Stimulated activated CD8-positive, alpha-beta memory T cell treated with anti-CD3 and anti-CD28 coated beads, Interleukin-7, amount 100 ng/mL, for 1 hour (primary cell): ENCODE results near the gene RAB40C.

Experiments used
- DNase-seq, 2 donors: peaks; one replicate each; pipeline ENCODE4 v3.0.0-alpha.2; 2020; ENCODE audit warnings: low read depth in 2 of 2

Gene RAB40C

GRCh38 chr16:610513-611381, 20.9 kb downstream of the RAB40C start:
- no peak for DNase-seq

- DNase-seq, result no peak
Measured at GRCh38 chr16:615122-615521, 25.3 kb downstream of the RAB40C start.

- DNase-seq, result no peak
Measured at GRCh38 chr16:616733-617586, 27.1 kb downstream of the RAB40C start.

DNA sequence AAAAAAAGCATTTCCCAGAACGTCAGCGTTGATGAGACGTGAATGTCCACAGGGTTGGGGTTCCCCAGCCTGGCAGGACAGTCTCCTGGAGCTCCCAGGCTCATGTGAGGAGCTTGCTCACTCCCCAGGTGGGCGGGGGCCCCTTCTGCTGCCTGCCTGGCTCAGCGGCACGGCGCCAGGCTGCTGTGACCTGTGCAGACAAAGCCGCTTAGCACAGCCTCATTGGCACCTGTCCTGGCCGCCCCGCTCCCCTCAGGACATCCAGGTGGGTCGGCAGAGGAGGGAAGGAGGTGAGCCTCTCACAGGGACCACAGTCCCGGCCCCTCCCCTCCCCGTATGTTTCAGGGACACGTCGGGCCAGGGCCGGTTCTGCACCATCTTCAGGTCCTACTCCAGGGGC, 28.0 kb downstream of the RAB40C start:
- no peak for DNase-seq

- DNase-seq, result no peak
Measured at GRCh38 chr16:619476-620100, 29.7 kb downstream of the RAB40C start.

DNA sequence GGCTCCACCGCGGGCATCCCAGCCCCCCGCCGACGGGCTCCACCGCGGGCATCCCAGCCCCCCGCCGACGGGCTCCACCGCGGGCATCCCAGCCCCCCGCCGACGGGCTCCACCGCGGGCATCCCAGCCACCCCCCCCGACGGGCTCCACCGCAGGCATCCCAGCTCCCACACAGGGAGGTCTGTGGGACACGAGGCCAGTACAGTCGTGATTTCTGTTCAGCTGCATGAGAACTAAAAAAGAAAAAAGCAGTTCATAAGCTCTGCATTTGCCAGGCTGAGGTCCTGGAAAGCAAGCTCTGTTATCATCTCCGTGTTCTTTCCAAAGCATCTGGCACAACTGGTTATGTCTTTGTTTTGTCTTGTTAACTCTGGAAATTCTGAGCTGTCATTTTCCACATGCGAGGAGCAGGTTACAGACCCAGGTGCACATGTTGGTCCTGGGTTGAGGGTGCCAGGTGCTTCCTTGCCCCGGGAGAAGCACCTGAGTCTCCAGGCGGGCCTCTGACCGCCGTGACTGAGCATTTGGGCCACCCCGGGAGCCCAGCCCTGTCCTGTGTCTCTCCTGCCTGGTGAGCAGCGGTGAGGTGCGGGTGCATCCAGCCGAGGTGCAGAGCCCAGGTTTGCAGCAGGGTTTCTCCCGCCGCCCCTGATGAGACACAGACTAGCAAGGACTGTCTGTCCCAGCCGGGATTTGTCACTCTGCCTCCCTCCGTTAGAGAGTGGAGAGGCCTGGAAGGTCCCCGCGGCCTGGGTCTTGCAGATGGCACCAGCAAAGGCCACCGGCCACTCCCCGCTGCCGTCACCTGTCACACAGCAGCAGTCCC, 31.0 kb downstream of the RAB40C start:
- no peak for DNase-seq

DNA sequence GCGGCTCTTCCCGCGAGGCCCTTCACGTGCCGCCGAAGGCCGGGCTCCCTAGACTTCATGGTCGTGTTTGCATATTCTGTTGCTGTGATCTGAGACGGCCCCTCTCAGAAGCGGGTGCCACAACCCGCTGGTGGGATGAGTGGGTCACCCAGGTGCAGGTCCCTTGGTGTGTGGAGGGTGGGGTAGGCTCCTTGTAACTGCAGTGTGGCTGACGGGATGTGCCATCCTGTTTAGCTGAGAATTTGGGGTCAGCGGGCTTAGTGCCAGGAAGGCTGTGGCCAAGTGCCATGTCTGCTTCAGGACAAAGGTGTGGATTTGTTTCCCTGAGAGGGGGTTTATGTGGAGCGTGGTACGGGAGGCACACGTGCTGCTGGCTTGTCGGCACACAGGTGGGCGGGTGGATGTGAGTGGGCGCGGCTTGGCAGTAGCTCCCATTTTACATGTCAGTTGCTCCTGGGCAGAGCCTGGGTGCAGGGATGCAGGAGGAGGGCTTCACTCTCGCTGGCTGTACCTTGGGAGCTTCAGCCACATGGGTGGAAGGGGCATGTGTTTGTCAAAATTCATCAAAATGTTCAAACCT, 31.8 kb downstream of the RAB40C start:
- DNase-seq, result no peak

DNA sequence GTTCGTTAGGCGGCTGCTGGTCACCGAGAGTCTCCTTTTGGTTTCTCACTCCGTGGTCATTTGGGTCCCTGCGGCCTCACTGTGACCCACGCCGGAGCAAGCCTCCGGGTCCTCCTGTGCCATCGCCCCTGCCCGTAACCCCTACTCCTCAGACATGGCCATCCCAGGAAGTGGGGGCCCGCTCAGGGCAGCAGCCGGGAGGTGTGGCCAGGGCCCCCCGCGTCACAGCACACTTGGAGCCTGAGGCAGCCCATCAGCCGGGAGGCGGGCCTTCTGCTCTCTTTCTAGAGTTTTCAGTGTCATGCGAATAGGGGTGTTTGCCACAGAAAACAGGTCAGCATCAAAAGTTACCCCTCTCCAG, 33.0 kb downstream of the RAB40C start:
- DNase-seq, result no peak

DNA sequence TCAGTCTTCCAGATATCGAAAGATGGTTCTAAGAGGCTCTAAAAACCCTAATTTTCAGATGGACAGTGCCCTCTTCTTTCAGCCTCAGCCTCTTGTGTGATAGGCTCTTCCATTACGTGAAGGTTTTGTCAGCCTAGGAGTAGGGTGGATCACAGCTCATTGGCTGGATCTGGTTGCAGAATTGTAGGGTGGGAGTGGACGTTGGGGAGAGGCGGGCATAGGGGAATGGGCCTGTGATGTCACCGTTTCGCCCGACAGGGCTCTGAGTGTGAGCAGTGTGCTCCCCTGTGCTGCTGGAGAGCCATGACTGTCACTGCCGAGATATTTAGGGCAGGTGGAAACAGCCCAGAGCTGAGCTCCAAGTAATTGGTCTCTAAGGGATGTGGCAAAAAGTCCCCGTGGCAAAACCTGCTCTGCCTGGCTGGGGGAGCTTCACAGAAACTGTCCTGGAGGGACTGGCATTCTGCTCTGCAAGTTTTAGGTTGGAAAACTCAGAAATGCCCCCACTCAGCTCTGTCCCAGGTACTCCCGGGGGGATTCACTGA, 34.7 kb downstream of the RAB40C start:
- no peak for DNase-seq

DNA sequence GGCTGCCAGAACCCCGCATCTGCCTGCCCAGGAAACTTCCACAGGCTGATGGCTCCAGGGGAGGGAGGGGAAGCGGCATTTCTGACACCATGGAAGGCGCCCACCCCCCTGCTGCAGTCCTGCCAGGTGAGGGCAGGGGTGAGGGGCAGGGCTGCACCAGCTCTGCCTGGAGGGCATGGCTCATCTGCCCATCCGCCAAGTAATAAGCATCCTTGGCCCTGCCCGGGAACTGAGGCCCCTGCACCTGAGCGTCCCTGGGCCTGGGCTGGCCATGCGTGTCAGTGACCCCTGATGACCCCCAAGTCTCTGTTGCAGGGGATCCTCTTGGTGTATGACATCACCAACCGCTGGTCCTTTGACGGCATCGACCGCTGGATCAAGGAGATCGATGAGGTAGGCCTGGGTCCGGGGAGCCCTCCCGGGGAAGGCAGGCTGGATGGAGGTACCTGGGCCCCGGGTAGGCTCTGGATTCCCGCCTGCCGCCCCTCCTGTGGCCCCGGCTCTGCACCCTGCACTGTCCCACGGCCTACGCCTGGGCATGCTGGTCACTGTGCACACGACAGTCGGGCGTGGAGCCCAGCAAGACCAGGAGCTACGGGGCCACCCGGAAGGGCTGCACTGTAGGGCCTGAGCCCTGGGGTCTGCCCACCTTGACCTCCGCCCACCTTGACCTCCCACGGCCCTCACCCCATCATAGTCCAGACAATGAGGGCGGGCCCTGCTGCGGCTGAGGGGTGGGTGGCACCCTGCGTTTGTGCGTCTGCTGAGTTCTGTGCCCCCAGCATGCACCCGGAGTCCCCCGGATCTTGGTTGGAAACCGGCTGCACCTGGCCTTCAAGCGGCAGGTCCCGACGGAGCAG, 35.5 kb downstream of the RAB40C start:
- no peak for DNase-seq

- no peak for DNase-seq
Measured at GRCh38 chr16:625977-626765, 36.3 kb downstream of the RAB40C start.

- DNase-seq, result no peak
Measured at GRCh38 chr16:626787-627453, 37.1 kb downstream of the RAB40C start.

DNA sequence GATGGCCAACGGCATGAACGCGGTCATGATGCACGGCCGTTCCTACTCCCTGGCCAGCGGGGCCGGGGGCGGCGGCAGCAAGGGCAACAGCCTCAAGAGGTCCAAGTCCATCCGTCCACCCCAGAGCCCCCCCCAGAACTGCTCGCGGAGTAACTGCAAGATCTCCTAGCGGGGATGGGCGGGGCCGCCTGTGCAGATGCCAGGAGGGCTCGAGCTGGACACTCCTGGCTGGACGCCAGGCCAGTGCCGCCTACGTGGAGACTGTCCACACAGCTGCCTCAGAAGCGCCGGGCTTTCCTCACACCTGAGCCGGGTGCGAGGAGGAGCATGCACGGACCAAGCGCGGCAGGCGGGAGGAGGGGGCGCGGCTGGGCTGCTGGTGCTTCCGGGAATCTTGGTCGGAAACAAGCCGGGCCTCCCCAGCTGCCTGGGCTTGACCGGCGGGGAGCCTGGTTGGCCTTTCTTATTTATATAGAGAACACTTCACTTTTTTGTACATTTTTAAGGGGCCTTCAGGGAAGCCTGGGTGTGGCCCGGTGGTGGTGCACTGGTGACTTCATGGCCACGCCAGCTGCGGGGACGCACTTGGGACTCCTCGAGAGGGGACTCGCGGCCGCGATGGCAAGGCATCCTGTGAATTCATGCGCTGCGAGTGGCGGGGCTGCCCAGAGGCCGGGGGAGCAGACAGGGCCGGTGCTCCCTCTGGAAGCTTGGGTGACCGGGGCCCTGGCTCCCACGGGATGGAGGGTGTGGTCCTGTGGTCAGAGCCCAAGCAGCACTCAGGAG, 37.8 kb downstream of the RAB40C start:
- DNase-seq, result no peak

DNA sequence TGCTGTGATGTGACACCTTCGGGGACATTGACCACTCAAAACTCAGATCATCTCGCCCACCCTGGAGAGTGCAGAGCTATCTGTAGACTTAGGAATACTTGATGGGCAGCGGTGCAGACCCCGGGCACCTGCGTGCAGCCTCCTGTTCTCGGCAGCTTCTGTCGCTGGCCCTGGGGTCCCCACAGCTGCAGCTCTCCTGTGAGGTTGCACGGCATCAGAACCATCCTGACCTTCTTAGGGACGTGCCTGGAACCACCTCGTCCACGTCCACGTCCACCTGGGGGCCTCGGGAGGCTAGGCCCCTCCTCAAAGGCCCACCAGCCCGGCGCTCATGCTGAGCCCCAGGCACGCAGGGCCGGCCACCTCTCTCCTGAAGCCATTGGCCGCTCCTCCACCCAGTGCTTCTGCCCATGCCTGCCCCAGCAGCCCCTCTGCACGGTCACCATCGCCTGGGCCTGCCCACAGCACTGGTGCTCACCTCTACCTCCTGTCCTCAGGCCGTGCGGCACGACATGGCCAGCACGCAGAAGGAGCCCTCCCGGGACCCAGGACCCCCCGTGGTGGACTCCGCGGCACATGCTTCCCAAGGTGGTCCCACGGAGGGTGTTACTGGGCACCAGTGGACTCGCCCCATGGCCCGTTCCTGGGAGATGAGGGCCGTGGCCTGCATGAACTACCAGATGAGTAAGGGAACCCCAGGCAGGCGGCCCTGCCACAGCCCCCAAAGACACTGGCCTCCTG, 38.6 kb downstream of the RAB40C start:
- no peak for DNase-seq

DNA sequence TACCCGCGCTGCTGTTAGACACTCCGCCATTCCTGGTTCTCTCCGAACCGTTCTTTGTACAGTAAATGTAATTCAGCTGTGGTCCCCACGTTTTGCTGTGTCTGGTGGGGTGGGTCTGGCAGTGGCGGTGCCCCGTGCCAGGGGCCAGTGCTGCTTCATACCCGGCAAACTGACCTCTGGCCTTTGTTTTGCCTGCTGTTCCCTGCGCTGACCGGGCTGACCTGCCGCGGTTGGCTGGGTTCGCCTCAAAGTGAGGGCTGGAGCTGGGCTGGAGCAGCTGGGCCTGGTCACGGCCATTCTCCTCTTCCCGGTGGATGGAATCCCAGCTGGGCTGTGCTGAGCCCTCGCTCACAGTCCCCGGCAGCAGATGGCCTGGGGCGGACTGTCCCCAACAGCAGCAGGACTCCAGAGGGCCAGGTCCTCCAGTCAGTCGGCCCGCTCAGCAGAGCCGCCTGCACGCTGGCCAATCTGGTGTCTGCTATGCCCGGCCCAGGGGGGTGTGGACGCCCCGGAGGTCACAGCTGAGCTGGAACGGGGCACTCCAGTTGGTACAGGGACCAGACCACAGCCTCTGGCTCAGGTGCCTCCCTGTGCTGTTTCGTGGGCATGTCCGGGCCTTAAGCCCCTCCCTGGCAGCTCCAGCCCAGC, 39.4 kb downstream of the RAB40C start:
- DNase-seq, result no peak

DNA sequence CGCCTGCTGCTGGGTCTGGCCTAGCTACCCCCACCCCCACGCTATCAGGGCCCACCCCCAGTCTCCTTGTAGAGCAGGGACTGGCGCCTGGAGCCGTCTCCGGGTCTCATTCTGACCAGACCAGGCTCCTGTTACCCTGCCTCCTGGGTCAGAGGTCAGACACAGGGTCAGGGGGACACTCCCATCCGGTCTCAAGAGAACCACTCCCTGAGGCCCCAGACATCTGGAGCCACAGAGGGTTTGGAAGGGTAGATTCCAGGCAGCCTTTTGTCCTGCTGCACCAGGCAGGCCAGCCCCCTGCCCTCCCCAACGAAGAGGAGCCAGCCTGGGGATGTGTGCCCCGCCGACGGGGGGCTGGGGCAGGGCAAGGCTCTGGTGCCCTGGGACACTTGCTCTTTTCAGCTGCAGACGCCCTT, 40.0 kb downstream of the RAB40C start:
- DNase-seq, result no peak
